Duodenal mucosa (tissue), 2 donors: ENCODE data around the gene TRUB2.

Source experiments
- H3K27ac ChIP-seq: one replicate; pipeline ENCODE4 v1.7.0; 2013; ENCODE audit warnings: low read depth, low read length
- H3K27me3 ChIP-seq, 2 donors: one replicate each; pipeline ENCODE4 v1.7.0; 2013; ENCODE audit warnings: low read length in 2 of 2, control low read depth in 1 of 2; ENCODE audit not compliant: insufficient read depth in 2 of 2, control insufficient read depth in 1 of 2
- H3K36me3 ChIP-seq, 2 donors: one replicate each; pipeline ENCODE4 v1.7.0; 2013; ENCODE audit warnings: low read length in 2 of 2, control low read depth in 1 of 2; ENCODE audit not compliant: insufficient read depth in 2 of 2, control insufficient read depth in 1 of 2
- H3K4me1 ChIP-seq, 2 donors: one replicate each; pipeline ENCODE4 v1.7.0; 2013; ENCODE audit warnings: low read length in 2 of 2, control low read depth in 1 of 2; ENCODE audit not compliant: insufficient read depth in 2 of 2, control insufficient read depth in 1 of 2
- H3K4me3 ChIP-seq, 2 donors: one replicate each; pipeline ENCODE4 v1.7.0; 2013; ENCODE audit warnings: low read length in 2 of 2, low read depth in 1 of 2
- H3K9ac ChIP-seq, 2 donors: one replicate each; pipeline ENCODE4 v1.7.0; 2013; ENCODE audit warnings: low read length in 2 of 2, low read depth in 1 of 2
- H3K9me3 ChIP-seq, 2 donors: one replicate each; pipeline ENCODE4 v1.7.0; 2013; ENCODE audit warnings: low read length in 2 of 2, control low read depth in 1 of 2; ENCODE audit not compliant: control insufficient read depth in 1 of 2

The TRUB2 gene

GRCh38 chr9:128274245-128274644 is 48.0 kb downstream of the TRUB2 start:
- peaks cover 16 to 20% of the 10 kb centered on the region in 2 donors for H3K4me1 ChIP-seq
- no peak overlapping the region for H3K27ac ChIP-seq
- H3K9ac ChIP-seq, result peak overlapping the region in 1 of 2 donors; percentile 89
- peaks cover 6 to 30% of the 10 kb centered on the region in 2 donors for H3K36me3 ChIP-seq
- no peaks in the 10 kb centered on the region for H3K9me3 ChIP-seq
- H3K27me3 ChIP-seq, result no peaks in the 10 kb centered on the region
- H3K4me3 ChIP-seq, result peak overlapping the region in 1 of 2 donors; percentile 83

GRCh38 chr9:128271512-128271911 is 50.7 kb downstream of the TRUB2 start:
- no peak overlapping the region for H3K27ac ChIP-seq
- peaks cover 12 to 56% of the 10 kb centered on the region in 2 donors for H3K36me3 ChIP-seq

GRCh38 chr9:128271112-128271511 is 51.1 kb downstream of the TRUB2 start:
- Histone ChIP-seq H3K27me3 (no peaks in the 10 kb centered on the region), H3K9me3 (no peaks in the 10 kb centered on the region), H3K4me3 (no peak overlapping the region), H3K9ac (no peak overlapping the region), H3K4me1 (peaks cover 9 to 10% of the 10 kb centered on the region in 2 donors), H3K36me3 (peaks cover 12 to 57% of the 10 kb centered on the region in 2 donors), H3K27ac (no peak overlapping the region)

More at GRCh38 chr9:128271512-128271911, 50.7 kb downstream of the TRUB2 start:
- Histone ChIP-seq H3K9ac (no peak overlapping the region), H3K9me3 (no peaks in the 10 kb centered on the region), H3K4me1 (peaks cover 9 to 12% of the 10 kb centered on the region in 2 donors), H3K27me3 (no peaks in the 10 kb centered on the region), H3K4me3 (no peak overlapping the region)

DNA sequence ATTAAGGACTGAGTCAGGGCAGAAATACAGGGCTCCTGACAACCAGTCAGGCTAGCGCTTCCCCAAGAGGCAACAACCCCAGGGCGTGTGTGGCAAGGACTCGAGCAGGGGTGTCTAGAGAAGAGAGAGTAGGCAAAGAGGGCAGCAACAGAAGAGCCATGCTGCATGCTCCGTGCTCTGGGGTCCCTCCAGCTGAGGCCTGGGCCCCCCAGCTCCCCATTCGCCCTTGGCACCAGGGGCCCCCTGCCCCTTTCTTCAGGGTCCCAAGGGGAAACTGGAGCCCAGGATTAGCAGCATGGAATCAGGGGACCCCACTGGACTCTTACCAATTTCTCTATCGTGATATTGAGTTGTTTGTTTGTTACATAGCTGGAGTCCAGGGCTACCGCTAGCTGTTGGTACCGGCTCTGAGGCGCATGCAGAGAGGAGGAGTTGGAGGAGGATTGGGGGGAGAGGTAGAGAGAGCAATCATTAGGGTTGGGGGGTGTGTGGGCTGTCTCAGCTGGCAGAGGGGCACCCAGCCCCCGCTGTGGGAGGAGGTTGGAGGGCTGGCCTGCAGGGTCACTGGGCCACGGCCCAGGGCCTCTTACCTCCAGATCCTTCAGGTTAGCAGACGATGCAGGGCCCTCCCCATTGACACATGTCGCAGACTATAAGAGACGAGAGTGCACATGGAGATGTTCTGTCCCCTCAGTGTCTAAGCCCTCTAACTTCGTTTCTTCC is 55.2 kb downstream of the TRUB2 start:
- Histone ChIP-seq H3K36me3 (peaks cover 30 to 65% of the 10 kb centered on the region in 2 donors), H3K9me3 (no peaks in the 10 kb centered on the region), H3K9ac (no peak overlapping the region), H3K27me3 (no peaks in the 10 kb centered on the region), H3K4me1 (no peaks in the 10 kb centered on the region), H3K27ac (no peak overlapping the region), H3K4me3 (no peak overlapping the region)

DNA sequence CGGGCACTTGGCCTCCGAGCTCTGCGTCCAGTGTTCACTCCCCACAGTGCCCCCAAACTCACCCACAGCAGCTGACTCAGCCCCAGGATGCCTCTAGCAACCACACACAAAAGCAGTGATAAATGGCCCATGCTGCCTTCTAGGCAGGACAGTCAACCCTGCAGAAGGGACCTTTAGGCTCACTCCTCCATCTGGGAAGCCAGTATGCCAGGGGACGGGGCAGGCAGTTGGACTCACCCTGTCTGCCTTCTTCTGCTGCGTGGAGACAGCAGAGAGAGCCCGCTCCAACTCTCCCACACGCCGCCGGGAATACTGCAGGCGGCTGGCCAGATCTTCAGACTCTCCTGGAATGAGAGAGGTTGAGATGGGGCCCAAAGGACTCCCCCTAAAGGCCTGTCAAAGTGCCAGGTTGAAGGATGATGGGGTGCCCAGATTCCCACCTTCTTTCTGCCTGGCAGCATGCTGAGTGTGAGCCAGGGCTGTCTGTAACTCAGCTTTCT is 56.8 kb downstream of the TRUB2 start:
- Histone ChIP-seq H3K4me3 (no peak overlapping the region), H3K36me3 (peaks cover 32 to 71% of the 10 kb centered on the region in 2 donors), H3K9me3 (no peaks in the 10 kb centered on the region), H3K27me3 (no peaks in the 10 kb centered on the region), H3K27ac (no peak overlapping the region), H3K9ac (no peak overlapping the region), H3K4me1 (no peaks in the 10 kb centered on the region)

DNA sequence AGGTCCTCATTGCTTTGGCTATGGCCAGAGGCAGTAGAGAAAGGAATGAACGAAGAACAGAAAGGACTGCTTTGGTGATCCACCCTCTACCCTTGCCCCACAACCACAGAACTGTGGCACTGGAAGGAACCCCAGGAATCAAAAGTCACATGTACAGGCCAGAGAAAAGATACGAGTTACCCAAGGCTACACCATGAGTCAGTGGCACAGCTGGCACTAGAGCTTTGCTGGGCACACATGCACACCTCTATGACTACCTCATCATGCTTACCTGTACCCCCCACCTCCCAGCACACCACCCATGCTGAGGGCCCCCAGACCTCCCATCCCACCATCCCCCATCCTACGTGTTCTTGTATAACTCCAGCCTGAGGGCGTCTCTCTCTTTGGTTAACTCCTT is 59.6 kb downstream of the TRUB2 start:
- peaks cover 48 to 77% of the 10 kb centered on the region in 2 donors for H3K36me3 ChIP-seq
- H3K27me3 ChIP-seq, result no peaks in the 10 kb centered on the region
- no peak overlapping the region for H3K4me3 ChIP-seq
- H3K4me1 ChIP-seq, result no peaks in the 10 kb centered on the region
- no peak overlapping the region for H3K9ac ChIP-seq
- H3K27ac ChIP-seq, result no peak overlapping the region
- H3K9me3 ChIP-seq, result no peaks in the 10 kb centered on the region

- H3K27ac ChIP-seq, result no peak overlapping the region
- no peaks in the 10 kb centered on the region for H3K27me3 ChIP-seq
- no peak overlapping the region for H3K9ac ChIP-seq
- no peak overlapping the region for H3K4me3 ChIP-seq
- H3K4me1 ChIP-seq, result no peaks in the 10 kb centered on the region
- H3K36me3 ChIP-seq, result peaks cover 53 to 69% of the 10 kb centered on the region in 2 donors
- no peaks in the 10 kb centered on the region for H3K9me3 ChIP-seq
Observed at GRCh38 chr9:128260340-128260739, 61.9 kb downstream of the TRUB2 start.

DNA sequence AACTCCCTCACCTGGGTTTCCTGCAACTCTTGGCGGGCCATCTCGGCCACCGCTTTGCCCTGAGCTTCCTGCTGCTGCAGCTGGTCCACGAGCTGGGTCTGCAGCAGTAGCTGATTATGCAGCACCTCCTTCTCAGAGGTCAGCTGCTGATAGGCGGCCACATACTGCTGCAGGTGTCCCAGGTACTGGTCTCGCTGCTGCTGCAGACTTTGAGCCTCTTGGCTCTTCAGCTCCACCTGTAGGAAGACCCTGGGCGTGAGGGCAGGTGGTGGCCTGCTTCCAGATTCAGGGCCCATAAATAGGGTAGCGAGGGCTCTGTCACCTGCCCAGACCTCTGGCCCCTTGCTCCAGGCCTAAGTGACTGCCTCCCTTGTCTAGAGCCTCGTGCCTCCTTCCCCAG is 63.1 kb downstream of the TRUB2 start:
- H3K36me3 ChIP-seq, result peaks cover 46 to 63% of the 10 kb centered on the region in 2 donors

DNA sequence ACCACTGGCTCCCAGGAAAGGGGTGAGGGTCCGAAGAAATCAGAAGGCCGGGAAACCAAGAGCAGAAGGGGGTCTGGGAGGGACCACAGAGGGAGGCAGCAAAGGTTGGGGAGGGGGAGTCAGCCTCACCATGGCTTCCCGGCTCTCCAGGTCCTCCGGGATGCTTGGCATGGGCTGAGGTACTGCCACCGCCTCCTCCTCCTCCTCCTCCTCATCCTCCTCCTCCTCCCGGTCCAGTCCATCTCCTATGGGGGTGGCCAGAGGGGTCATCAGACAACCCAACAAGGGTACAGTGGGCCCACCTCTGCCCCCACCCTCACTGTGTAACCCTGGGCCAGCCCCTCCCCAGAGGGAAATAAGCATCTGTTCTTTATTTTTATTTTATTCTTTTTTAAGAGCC is 63.9 kb downstream of the TRUB2 start:
- no peaks in the 10 kb centered on the region for H3K4me1 ChIP-seq
- no peaks in the 10 kb centered on the region for H3K27me3 ChIP-seq
- no peak overlapping the region for H3K27ac ChIP-seq
- H3K9ac ChIP-seq, result no peak overlapping the region
- H3K36me3 ChIP-seq, result peaks cover 46 to 63% of the 10 kb centered on the region in 2 donors
- H3K4me3 ChIP-seq, result no peak overlapping the region
- no peaks in the 10 kb centered on the region for H3K9me3 ChIP-seq

More for the DNA sequence above, 63.1 kb downstream of the TRUB2 start:
- H3K4me1 ChIP-seq, result no peaks in the 10 kb centered on the region
- no peaks in the 10 kb centered on the region for H3K27me3 ChIP-seq
- no peak overlapping the region for H3K4me3 ChIP-seq
- no peak overlapping the region for H3K9ac ChIP-seq
- no peaks in the 10 kb centered on the region for H3K9me3 ChIP-seq
- no peak overlapping the region for H3K27ac ChIP-seq

- no peak overlapping the region for H3K27ac ChIP-seq
- H3K9me3 ChIP-seq, result no peaks in the 10 kb centered on the region
- no peaks in the 10 kb centered on the region for H3K27me3 ChIP-seq
- H3K36me3 ChIP-seq, result peaks cover 44 to 60% of the 10 kb centered on the region in 2 donors
- no peak overlapping the region for H3K4me3 ChIP-seq
- no peak overlapping the region for H3K9ac ChIP-seq
- no peaks in the 10 kb centered on the region for H3K4me1 ChIP-seq
Observed at GRCh38 chr9:128257907-128258306, 64.3 kb downstream of the TRUB2 start.
